D721Med (cell line): ENCODE measurements around the gene PRXL2B.

ENCODE experiments used
- DNase-seq: peaks from one replicate; pipeline ENCODE4 v3.0.0; 2011; ENCODE audit warnings: low spot score; ENCODE audit not compliant: insufficient read length
- FAIRE-seq: peaks from 2 replicates; lab custom pipeline; 2011; peaks lifted over from hg19 to GRCh38; lab: Jason Lieb, UNC
- TF ChIP-seq, protein P1 (sequence below): IDR thresholded peaks from 2 replicates; pipeline ENCODE4 v1.5.1; 2012; ENCODE audit warnings: mild to moderate bottlenecking, control low read depth; ENCODE audit not compliant: insufficient read depth; ENCODE audit errors: missing control alignments

The PRXL2B gene, protein sequence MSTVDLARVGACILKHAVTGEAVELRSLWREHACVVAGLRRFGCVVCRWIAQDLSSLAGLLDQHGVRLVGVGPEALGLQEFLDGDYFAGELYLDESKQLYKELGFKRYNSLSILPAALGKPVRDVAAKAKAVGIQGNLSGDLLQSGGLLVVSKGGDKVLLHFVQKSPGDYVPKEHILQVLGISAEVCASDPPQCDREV

DNA sequence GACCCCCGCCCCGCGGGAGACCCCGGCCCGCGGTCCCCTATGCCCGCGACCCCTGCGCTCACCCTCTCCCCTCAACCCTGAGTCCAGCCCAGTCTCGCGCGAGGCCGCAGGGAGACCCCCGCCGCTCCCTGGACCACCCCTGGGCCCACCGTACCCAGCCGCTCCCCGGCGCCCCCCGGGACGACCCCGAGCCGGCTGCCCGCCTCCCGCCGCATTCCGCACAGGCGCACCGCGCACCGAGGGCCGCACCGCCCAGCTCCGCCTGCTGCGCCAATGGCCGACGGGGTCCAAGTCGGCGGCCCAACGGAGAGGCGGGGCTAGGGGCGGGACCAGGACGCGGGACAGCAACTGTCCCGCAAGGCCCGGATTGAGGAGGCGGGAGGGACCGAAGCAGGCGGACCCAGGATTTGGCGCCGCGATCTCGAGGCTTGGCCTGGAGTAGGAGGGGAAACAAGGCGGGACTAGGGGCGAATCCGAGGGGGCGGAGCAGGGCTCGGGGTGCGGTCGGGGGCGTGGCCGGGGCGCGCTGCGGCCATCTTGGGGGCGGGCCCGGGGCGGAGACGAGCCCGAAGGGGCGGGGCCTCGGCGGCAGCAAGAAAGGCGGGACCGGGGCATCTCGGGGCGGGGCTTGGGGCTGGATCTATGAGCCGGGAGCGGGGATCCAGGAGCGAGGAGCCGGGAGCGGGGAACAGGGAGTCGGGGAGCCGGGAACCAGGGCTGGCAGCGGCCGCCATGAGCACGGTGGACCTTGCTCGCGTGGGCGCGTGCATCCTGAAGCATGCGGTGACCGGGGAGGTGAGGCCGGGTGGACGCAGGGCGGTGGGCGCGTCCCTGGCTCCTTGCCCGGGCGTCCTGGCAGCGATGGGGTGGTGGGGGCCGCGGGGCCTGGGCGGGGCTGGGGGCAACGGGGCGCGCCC lies at the start of gene PRXL2B:
Gene PRXL2B, plus strand, starts transcription at position 624 of the 917 bp plus-strand sequence. Its CDS starts 109 bp downstream, at position 733.
- DNase-seq (peak; percentile 94), FAIRE-seq (no peak)
- TF ChIP-seq, protein P1, sequence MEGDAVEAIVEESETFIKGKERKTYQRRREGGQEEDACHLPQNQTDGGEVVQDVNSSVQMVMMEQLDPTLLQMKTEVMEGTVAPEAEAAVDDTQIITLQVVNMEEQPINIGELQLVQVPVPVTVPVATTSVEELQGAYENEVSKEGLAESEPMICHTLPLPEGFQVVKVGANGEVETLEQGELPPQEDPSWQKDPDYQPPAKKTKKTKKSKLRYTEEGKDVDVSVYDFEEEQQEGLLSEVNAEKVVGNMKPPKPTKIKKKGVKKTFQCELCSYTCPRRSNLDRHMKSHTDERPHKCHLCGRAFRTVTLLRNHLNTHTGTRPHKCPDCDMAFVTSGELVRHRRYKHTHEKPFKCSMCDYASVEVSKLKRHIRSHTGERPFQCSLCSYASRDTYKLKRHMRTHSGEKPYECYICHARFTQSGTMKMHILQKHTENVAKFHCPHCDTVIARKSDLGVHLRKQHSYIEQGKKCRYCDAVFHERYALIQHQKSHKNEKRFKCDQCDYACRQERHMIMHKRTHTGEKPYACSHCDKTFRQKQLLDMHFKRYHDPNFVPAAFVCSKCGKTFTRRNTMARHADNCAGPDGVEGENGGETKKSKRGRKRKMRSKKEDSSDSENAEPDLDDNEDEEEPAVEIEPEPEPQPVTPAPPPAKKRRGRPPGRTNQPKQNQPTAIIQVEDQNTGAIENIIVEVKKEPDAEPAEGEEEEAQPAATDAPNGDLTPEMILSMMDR = no peak

DNA sequence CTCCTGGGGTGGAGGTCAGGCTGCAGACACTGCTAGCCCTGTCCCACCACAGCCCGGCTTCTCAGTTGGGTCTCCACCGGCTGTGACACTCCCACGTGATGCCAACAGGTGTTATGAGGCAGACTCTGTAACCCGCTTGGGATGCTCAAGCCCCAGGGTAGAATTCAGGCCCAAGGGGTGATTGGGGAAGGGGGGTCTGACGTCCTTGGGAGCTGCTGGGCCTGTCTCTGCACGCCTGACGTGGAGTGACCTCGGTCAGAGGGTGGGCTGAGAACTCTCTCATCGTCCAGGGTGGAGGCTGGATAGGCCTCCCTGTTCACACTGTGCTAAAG lies 48.8 kb upstream of the PRXL2B start:
- FAIRE-seq (no peak), DNase-seq (no peak)
- TF ChIP-seq, protein P1 = no peak

DNA sequence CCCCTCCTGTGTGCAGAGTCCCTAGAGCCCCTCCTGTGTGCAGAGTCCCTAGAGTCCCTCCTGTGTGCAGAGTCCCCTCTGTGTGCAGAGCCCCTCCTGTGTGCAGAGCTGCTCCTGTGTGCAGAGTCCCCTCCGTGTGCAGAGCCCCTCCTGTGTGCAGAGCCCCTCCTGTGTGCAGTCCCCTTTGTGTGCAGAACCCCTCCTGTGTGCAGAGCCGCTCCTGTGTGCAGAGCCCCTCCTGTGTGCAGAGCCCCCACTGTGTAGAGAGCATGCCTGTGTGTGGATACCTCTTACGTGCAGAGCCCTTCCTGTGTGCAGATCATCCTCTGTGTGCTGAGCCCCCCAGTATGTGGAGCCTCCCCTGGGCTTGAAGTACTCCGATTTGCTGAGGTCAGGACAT lies 48.2 kb upstream of the PRXL2B start:
- no peak for DNase-seq
- no peak for FAIRE-seq
- TF ChIP-seq, protein P1 = no peak

DNA sequence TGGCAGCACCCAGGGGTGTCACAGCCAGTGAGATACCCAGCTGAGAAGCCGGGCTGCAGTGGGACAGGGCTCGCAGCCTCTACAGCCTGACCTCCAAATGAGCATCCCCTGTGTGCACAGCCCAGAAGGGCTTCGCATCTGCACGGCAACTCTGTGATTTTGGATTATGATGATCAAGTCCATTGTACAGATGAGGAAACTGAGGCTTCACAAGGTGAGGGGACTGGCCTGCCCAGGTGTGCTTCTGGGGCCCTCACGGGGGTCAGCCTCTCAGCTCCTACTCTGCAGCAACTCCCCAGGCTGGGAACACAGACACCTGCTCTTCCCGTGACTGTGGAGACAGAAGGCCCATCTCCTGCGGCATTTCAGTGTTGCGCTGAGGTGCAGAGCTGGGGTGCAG lies 47.7 kb upstream of the PRXL2B start:
- FAIRE-seq (no peak), DNase-seq (no peak)
- TF ChIP-seq, protein P1 = no peak

DNA sequence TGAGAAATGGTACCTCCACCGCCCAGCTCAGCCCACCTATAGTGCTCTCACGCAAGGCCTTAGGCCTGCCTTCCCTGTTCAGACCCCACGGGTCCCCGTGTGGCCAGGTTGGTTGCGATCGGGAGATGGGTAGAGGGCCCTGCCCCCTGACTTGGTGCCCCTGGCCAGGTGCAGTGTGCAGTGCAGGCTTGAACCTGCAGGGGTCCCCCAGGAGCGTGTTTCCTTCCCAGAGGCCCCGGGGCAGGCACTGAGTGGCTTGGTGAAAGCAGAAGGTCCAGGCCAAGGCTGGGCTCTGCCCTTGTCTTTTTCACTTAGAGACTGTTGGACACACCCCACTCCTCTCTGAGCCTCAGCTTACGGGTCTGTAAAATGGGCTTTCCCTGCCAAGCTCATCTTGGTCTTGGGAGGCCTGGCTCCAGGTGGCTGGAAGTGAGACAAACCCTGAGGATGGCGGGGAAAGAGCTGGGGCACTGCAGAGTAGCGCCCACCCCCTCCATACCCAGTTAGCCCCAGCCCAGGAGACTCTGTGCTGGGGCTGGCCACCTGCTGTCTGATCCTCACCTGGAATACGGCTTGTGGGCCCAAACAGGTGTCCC lies 47.2 kb upstream of the PRXL2B start:
- DNase-seq (no peak), FAIRE-seq (no peak)
- TF ChIP-seq, protein P1 = no peak

DNA sequence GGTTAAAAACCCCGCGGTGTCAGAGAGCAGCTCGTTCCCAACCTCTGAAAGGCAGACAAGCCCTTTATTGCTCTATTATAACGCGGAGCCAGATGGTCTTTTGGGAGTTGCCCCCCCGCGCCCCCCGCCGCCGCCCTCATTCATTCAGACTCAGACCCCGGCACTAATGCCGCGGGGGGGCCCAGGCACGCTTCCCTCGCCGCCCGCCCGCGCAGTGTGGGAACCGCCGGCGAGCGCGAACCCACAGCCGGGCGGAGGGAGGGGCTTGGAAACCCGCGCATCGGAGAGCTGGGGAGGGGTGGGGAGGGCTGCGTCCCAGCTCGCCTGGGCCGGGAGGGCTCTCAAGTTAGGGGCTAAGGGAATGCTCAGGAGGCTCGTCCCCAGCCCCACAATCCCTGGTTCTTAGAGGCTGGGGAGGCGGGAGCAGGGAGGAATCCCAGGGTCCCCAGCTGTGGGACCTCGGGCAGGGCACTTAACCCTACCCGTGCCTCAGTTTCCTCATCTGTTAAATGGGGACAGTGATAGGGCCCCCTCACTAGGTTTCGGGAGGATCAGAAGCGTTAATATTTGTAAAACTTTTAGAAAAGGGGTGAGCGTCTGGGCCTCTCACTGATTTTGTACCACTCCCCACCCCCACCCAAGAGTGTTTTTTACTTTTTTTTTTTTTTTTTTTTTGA lies 45.6 kb upstream of the PRXL2B start:
- DNase-seq (no peak), FAIRE-seq (no peak)
- TF ChIP-seq, protein P1 = no peak
